Activated CD8-positive, alpha-beta memory T cell treated with anti-CD3 and anti-CD28 coated beads for 1 hour (primary cell): ENCODE results near the gene FGF12.
"Not testable (repeated sequence)": the region's sequence is repeated elsewhere in the genome, so short reads cannot be mapped to it uniquely, and the experiment has no call there.

ENCODE experiments used
- DNase-seq, 2 donors: peaks; one replicate each; pipeline ENCODE4 v3.0.0-alpha.2; 2020; ENCODE audit warnings: low read depth in 1 of 2; ENCODE audit errors: extremely low read depth in 1 of 2

FGF12 gene

DNA sequence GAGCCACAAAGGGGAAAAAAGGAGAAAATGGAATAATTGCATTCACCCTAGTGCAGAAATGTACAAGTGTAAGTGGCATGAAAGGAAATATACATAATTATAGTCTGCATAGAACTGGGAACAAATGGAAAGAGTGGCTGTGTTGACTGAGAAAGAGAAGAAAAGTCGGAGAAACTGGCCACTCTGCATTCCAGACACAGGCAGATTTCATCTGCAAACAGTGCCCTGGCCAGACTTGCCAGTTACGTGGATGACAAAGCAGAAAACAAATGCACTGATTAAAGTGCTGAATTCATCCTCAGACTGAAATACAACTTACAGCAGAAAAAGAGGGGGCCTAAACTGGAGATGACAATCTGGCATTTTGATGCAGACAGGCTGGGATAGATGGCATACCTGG is 129.8 kb downstream of the FGF12 start:
- DNase-seq: no peak

DNA sequence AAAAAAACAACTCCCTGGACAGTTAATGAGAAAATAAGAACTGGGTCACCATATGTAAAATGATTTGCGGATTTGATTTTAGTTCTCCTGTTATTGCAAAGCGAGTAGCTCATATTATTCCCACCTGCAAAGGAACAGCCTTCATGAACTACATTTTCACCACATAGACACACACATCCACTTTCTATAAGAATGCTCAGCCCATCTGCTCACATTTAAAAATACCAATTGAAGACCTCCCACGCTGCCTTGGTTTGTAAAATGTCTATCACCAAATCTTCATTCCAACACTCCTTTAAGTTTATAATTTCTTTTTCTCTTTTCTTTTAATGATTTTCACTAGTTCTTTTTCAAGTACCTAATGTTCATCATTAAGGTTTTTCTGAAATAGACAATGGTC is 148.6 kb downstream of the FGF12 start:
- DNase-seq: no peak

DNA sequence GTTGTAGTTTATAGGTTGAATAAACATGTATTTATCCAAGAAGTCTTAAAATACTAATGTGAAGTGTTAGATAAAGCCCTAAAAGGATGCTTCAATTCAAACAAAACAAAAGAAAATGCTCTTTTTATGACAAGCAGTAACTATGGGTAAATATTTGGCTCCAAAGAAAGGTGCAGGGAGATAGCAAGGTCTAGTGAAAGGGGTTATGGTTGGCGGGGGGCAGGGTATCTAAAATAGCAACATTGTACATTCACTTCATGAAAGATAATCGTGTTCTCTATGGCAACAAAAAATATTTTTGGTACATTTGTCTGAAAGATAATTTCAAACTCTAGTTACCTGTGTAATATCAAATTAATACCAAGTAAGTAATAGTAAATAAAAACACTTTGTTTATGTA is 149.5 kb downstream of the FGF12 start:
- DNase-seq: no peak

DNA sequence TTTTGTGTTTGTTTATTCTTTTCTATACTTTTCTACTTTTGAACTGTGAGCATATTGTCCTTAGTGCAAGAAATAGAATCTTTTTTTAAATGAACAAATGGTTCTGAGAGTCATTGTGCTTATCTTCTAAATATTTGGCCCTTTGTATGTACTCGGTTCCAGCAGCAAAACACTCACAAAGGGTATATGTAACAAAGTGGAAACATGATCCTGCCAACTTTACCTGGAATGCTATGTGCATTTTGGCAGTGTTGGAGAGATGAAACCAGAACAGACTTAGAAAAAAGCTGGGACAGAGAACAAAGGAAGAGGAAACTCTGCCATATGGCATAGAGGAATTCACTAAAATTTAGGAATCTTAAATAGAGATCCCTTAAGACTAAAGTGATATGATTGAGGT is 150.1 kb downstream of the FGF12 start:
- no peak for DNase-seq

DNA sequence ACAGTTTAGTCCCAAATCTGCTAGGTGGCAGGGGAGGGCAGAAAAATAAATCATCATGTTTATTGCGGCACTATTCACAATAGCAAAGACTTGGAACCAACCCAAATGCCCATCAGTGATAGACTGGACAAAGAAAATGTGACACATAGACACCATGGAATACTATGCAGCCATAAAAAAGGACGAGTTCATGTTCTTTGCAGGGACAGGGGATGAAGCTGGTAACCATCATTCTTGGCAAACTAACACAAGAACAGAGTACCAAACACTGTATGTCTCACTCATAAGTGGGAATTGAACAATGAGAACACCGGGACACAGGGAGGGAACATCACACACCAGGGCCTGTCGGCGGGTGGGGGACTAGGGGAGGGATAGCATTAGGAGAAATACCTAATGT is 150.6 kb downstream of the FGF12 start:
- DNase-seq: not testable (repeated sequence)

DNA sequence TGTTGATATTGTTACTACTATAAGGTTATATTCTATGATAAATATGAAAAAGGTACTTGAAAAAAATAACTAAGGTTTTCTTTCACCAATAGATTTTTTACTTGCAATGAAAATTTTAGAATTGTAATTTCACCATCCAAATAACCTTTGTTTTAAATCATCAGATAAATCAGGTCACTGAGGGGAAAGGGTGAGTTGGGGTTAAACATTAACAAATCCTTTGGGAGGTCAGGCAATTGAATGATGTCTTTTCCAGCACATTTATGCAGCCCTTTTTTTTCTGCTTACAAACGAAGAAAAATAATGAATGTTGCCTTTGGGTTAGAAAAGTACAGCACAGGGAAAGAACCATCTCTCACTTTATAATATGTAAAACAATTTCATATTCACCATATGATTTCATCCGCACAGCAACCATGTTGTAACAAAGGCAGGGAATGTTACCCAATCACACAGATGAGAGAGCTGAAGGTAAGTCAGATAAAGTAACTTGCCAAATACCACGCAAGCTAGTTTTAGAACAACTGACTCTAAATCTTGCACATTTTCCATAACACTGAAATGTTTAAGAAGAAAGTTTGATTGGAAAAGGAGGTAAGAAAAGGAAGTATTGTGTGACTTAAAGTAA is 151.3 kb downstream of the FGF12 start:
- DNase-seq: no peak

DNA sequence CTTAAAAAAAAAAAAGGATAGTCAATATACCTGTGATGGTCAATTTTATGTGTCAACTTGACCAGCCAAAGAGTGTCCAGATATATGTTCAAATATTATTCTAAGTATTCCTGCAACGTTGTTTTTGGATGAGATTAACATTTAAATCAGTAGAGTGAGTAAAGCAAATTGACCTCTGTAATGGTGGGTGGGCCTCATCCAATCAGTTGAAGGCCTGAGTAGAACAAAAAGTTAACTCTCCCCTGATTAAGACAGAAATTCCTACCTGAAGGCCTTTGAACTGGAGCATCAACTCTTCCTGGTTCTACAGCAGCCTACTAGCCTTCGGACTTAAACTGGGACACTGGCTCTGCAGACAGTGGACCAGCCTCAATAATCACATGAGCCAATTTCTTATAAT is 154.1 kb downstream of the FGF12 start:
- DNase-seq: no peak

DNA sequence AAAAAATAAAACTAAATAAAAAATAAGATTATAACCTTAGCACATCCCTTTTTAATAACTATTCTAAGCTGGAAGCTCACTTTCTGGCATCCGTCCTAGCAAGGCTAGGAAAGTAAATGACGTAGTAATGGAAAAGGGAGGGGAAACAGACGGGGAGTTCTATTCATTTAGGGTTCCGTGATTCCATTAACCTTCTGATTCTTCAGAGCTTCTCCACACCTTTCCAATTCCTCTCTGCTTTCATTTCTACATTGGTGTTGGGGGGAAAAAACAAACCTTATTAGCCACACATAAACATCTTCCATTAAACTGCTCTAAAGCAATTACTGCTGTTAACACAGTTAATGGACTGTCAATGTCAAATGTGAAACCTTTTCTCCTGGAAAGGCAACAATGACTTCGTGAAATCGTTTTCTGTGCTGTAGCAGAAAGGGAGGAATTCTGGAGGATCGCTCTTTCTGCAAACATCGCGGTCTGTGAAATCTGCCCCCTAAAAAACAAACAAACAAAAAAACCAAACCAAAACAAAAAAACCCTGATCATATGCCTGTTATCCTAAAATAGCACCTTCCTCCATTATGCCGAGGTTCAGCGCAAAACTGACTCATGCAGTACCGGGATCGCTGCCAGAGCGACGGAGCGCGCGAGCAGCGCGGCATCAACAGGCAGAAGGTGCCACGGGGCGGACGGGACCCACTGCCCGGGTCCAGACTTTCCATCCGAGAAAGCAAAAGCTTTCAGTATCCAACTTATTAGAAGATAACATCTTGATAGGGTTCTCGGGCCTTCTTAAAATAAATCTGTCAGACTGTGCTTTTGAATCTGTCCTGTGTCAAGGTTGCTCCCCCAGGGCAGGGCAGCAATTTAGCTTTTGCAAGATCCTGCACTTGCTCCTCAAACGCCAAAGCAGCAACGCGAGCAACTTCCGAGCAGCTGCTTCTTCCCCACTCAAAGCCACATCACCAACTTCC is 156.2 kb downstream of the FGF12 start:
- DNase-seq: no peak

DNA sequence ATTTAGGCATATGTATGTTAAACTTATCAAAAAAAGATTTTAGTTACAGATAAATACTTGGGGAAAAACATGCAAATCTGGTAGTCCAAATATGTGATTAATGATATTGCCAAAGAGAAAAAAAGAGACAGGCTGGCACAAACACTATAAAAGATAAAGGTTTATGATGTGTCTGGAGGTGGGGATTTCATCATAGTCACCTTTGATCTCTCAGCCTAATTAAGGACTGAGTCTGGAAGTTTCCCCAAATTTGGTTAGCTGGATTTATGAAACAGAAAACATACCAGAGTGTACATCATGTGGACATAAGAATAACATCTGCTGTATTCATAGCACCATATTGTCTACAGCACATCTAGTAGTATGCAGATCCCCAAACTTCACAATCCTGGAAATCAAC is 157.0 kb downstream of the FGF12 start:
- no peak for DNase-seq

DNA sequence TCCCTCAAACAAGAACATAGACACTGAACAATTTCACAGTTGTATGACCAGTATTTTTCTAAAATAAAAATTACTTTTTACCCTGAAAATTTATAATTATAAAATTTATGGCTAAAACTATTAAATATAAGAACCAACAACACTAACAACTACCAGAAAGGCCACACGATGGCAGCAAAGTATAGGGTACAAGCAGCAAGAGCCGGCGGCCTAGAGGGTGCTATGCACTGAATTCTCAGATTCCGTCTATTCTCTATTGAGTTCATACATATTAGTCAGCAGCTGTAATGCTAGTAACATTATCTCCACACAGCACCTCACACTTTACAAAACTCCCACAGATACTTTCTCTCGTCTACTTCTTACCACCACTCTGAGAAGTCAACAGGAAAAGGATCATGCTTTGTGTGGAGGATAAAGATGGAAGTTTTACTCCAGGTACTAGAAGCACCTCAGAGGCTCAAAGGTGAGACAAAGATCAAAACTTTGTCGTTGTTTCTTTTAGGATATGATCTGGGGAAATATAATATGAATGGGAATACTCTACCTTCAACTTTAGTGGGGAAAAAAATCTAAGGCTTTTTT is 160.5 kb downstream of the FGF12 start:
- DNase-seq: peak in 1 of 2 donors; percentile 17

DNA sequence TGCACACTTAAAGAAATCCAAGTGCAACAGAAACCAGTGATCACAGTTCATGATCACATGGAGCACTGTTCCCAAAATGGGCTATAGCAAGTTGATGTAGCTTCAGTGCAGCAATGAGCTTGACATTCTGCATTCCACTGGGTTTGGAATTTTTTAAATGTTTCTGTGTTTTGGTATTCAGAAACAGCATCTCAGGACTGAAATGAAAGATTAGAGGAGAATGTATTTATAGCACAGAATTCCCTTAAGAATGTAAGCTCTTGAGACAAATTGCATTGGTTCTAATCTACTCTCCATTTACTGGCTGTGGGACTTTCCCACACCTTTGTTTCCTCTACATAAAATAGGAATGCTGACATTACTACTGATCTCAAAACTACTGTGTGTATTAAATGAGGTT is 162.7 kb downstream of the FGF12 start:
- DNase-seq: no peak

DNA sequence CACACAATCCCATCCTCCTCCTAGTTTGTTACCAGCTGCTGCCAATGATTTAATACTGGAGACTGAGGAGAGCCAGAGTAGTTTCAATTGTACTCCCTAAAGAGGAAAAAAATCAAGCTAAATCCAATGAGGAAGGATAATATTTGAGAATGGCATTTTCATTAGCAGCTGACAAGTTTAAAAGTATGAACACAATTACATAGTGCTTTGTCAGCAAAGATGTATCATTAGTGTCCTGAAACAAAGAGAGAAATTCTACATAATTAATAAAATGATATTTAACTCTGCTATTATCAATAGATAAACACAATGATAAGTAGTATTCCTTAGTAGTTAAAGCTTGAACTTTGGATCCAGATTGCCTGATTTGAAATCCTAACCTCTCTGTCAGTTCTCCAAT is 163.9 kb downstream of the FGF12 start:
- DNase-seq: no peak

DNA sequence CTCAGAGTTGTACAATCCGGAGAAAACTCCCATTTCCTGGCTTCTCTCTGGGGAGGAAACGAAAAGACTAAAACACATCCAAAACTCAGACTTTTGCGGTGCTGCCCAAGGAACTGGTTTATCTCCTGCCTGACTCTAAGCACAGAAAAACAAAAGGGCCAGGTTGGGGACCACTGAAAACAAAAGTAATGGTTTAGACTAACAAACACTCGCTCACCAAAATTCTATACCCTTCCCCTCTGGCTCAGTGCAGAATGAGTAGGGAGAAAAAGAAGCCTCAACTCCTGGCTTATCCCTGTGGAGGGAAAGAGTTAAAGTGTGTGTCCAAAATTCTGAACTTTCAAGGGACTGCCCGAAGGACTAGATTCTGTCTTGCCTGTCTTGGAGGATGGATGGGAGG is 173.6 kb downstream of the FGF12 start:
- no peak for DNase-seq

DNA sequence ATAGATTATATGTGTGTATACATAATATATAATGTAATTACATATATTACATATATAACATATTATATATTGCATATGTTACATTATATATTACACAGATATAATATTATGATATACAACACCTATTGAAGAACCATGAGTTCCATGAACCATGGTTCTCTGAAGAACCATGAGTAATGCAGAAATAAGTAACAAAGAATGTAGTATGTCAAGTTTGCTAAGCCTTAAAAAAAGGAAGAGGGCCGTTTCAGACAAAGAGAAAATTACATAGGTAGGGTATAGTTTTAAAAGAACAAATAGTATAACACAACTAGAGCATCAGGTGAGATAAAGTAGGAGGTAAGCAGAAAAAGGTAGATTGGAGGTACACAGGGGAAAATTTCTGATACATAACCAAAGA is 177.0 kb downstream of the FGF12 start:
- DNase-seq: no peak

DNA sequence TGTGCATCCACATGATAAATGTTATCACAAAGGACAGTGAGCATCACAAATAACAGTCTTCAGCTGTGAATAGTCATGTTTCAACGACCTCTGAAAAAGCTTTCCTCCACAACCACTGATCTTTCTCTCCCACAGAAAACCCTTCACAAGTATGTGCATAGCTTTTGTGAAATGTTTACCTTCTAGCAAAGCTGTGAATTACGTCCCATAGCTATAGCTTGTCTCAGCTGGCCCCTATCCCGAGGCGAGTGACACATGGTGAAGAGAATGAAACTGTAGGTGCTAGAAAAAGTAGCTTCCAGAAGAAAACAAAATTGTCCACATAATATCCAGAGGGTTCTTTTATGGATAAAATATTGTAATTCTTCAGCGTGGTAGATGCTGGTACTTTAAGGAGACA is 182.0 kb downstream of the FGF12 start:
- DNase-seq: no peak

DNA sequence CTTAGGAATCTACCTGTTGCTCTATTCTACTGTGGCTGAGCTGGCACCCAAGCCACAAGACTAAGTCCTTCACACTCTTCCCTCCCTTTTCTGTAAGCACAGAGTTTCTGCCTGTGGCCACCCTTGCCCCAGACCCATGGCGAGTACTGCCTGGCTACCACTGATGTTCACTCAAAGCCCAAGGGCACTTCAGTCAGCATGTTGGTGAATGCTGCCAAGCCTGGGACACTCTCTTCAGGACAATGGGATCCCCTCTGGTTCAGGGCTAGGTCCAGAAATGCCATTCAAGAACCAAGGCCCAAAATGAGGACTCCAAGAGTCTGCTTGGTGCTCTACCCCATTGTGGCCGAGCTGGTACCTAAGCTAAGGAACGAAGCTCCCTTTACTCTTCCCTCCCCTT is 184.2 kb downstream of the FGF12 start:
- no peak for DNase-seq

DNA sequence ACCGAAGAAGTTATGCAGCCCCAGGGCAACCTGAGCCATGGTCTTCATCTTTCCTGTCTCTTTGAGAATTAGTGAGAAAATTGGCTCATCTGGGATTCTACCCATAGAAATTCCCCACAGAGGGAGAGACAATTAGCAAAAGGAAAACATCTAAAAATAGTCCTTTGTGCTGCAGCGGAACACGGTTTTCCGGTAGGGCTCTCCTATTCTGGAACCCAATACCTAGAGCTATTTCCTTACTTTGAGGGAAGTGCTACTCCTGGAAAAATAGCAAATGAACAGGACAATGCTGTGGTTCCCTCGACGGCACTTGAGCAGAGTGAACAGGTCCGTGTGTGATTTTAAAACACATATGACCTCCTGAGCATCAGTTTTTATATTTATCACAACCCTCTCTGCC is 210.5 kb downstream of the FGF12 start:
- DNase-seq: no peak

DNA sequence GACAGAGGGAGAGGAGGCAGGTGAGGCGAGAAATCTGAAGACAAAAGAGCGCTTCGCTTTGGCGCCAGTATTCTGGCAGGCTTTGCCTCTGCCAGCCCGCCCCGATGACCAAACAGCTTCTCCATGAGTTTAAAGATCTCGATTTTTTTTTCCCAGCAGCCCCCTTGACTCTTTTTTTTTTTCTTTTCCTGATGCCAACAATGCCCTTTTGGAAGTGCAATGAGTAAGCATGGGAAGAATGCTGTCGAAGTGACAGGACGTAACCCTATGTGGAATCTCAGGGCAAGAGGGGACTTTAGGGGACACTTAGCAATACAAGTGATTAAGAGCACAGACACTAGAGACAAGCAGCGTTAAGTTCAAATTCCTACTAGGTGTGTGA is 211.7 kb downstream of the FGF12 start:
- no peak for DNase-seq

DNA sequence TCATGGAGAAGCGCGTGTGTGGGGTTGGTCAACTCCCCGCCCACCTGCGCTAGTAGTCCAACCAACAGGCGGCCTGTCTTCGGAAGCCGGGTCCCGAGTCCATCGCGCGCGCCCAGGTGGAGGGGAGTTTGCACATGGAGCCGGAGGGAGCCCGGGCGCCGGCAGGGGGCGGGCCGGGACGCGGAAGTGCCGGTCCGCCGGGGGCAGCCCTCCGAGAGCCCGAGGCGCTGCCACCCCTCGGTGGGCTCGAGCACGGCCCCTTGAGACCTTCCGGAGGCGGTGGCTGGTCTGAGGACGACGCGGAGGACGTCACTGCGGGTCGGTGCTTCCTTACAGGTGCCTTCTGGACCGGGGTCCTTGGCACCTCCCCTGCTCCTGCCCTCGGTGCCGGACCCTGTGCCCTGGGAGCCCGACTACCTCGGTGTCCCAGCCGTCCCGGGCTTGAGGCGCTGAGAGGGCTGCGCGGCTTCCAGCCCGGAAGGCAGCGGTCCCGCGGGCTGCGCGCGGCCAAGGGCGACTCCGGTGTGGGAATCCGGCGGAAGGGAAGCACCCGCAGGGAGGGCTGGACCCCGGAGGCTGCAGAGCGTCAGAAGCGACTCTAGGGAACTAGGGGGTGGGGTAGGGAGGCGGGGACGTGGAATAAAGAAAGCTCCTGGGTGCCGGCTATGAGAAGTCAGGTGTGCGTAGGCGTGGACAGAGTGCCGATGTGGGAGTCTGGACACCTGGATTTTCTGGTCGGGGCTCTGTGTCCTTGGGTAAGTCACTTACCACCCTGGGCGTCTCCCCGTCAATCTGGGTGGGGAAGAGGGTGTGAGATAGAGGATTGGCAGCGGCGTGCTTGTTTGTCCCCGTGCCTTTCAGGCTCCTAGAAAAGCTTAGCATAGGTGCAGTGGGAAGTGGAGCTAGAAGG is 212.3 kb downstream of the FGF12 start:
- DNase-seq: no peak

DNA sequence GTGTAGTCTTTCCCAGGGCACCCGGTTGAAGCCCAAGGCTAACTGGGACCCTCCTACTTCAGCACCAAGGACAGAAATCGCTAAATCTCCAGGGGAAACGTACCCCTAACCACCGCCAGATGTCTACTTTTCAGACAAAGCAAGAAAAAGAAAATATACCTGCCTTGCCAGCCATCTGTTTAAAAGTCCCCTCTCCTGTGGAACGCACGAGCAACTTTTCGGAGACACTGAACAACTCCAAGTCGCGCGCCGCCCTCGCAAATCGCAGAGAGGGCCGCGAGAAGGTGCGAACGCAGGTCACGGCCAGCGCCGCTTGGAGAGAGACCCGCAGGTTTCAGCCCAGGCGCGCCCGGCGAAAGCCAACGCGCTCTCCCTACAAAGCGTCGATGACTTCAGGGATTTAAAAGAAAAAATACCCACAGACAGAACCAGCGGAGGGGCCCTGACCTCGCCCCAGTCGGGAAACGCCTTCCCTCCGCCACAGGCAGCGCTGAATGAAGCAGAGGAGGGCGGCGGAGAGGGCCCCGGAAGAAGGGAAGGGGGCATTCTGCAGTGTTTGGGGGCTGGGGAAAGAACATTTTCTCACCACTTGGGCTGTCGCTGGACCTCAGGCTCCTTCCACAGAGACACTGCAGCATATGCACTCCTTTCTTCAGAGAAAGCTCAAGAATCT is 213.1 kb downstream of the FGF12 start:
- no peak for DNase-seq
